Testis (tissue), 3 donors: ENCODE measurements around the gene GART. TPM values are rescaled to one million over a fixed set of nuclear protein-coding genes. Genes with fewer than 3 reads are reported as not detected.
"Not testable (repeated sequence)": the region's sequence is repeated elsewhere in the genome, so short reads cannot be mapped to it uniquely, and the experiment has no call there.

Experiments
- DNase-seq: peaks from one replicate; pipeline ENCODE4 v3.0.0-alpha.2; 2019
- H3K27ac ChIP-seq, 2 donors: fragments of 200-600 bp; sonication (generic); one replicate each; pipeline ENCODE4 v1.5.1; 2019
- H3K27me3 ChIP-seq: fragments of 200-600 bp; sonication (generic); one replicate; pipeline ENCODE4 v1.5.1; 2019
- H3K36me3 ChIP-seq: fragments of 200-600 bp; sonication (generic); one replicate; pipeline ENCODE4 v1.5.1; 2017; ENCODE audit warnings: low read depth; ENCODE audit errors: missing control alignments
- H3K4me1 ChIP-seq: fragments of 200-600 bp; sonication (generic); one replicate; pipeline ENCODE4 v1.5.1; 2019
- H3K4me3 ChIP-seq, 2 donors: fragments of 200-600 bp; sonication (generic); one replicate each; pipeline ENCODE4 v1.5.1; 2017 to 2019
- H3K9me3 ChIP-seq: fragments of 200-600 bp; sonication (generic); one replicate; pipeline ENCODE4 v1.5.1; 2017
- CTCF ChIP-seq, 3 experiments: fragments of 450-650 bp in 2 of 3; fragments of 200-600 bp in 1 of 3; sonication (generic) in 1 of 3; IDR thresholded peaks; one replicate each; pipeline ENCODE4 v1.5.1; 2016 to 2019; ENCODE audit warnings: antibody characterized with exemption in 3 of 3, mild to moderate bottlenecking in 2 of 3, moderate library complexity in 1 of 3
- POLR2A ChIP-seq: fragments of 450-650 bp; IDR thresholded peaks from one replicate; pipeline ENCODE4 v1.6.1; 2017; ENCODE audit warnings: antibody characterized with exemption, mild to moderate bottlenecking, moderate library complexity
- WGBS, 2 donors: methylation state at CpG; one replicate each; pipeline ENCODE4 v1.1.5; 2018; 5-methylcytosine and 5-hydroxymethylcytosine counted together
- intact Hi-C: fragments of 100-400 bp; cut with DNase I; formaldehyde crosslinking; loops from one replicate; pipeline ENCODE4 v1.15.1; 2023; ENCODE audit warnings: low total_unique reads
- polyA plus RNA-seq: library from polyadenylated mRNA; stranded (reverse); fragments of 350-450 nt; fragmentation: Illumina TruSeq; extraction: RNeasy Lipid Tissue Mini Kit (QIAGEN cat#74804); gene quantifications from one replicate; pipeline ENCODE4 v1.2.3, GENCODE V29; 2014; ENCODE audit warnings: low read depth, low replicate concordance; ENCODE audit not compliant: insufficient read depth
- total RNA-seq, 2 donors: library from RNA; depleted of rRNA; stranded (reverse); fragments of >200 nt; gene quantifications; one replicate each; pipeline ENCODE4 v1.2.3, GENCODE V29; 2016

The GART gene
- total and polyA plus RNA-seq, 3 donors from 2014 or later, result 85.8 to 143 (median 143) TPM

GRCh38 chr21:33478935-33479678 lies 62.8 kb downstream of the GART start:
- peak overlapping the region; percentile 94 to 96 for H3K4me3 ChIP-seq
- TF ChIP-seq CTCF (IDR thresholded peaks at IDR 0.05), result no peak
- TF ChIP-seq POLR2A, result no peak
- H3K9me3 ChIP-seq, result no peaks in the 10 kb centered on the region
- H3K36me3 ChIP-seq, result no peaks in the 10 kb centered on the region
- intact Hi-C loops, result no loop called here
- peak overlapping the region; percentile 91 to 94 for H3K27ac ChIP-seq
- peak; percentile 31 for DNase-seq
- no peaks in the 10 kb centered on the region for H3K4me1 ChIP-seq
- no peaks in the 10 kb centered on the region for H3K27me3 ChIP-seq
- 0 to 1% methylated on average over 31 to 68 of the region's 68 CpGs for WGBS, 2 donors

- 43 to 53% methylated on average over 9 of the region's 9 CpGs for WGBS, 2 donors
- H3K27ac ChIP-seq, result peak overlapping the region in 1 of 2 donors; percentile 91
- intact Hi-C loops, result no loop called here
- TF ChIP-seq POLR2A (no peak), CTCF (IDR thresholded peaks at IDR 0.05) (no peak)
- no peaks in the 10 kb centered on the region for H3K27me3 ChIP-seq
- no peaks in the 10 kb centered on the region for H3K36me3 ChIP-seq
- no peak for DNase-seq
- H3K4me1 ChIP-seq, result no peaks in the 10 kb centered on the region
- H3K9me3 ChIP-seq, result no peaks in the 10 kb centered on the region
- H3K4me3 ChIP-seq, result peak overlapping the region; percentile 94 to 96
Observed at GRCh38 chr21:33478182-33478581, 63.7 kb downstream of the GART start.

- WGBS, 2 donors, result 72 to 75% methylated on average over 7 of the region's 7 CpGs
Observed at GRCh38 chr21:33477066-33477465, 64.9 kb downstream of the GART start.

GRCh38 chr21:33473344-33473743 lies 68.6 kb downstream of the GART start:
- intact Hi-C loops, result no loop called here
- H3K27ac ChIP-seq, result no peak overlapping the region
- no peak for DNase-seq
- no peak for TF ChIP-seq CTCF (IDR thresholded peaks at IDR 0.05)
- no peak for TF ChIP-seq POLR2A
- no peaks in the 10 kb centered on the region for H3K27me3 ChIP-seq
- no peak overlapping the region for H3K4me3 ChIP-seq
- peaks cover 4% of the 10 kb centered on the region for H3K4me1 ChIP-seq
- 94 to 98% methylated on average over 3 of the region's 3 CpGs for WGBS, 2 donors
- H3K36me3 ChIP-seq, result no peaks in the 10 kb centered on the region
- H3K9me3 ChIP-seq, result no peaks in the 10 kb centered on the region

More at GRCh38 chr21:33477066-33477465, 64.9 kb downstream of the GART start:
- Histone ChIP-seq H3K36me3 (no peaks in the 10 kb centered on the region), H3K4me3 (no peak overlapping the region), H3K4me1 (no peaks in the 10 kb centered on the region), H3K27ac (no peak overlapping the region), H3K27me3 (no peaks in the 10 kb centered on the region), H3K9me3 (no peaks in the 10 kb centered on the region)
- no peak for DNase-seq
- intact Hi-C loops, result no loop called here
- TF ChIP-seq CTCF (IDR thresholded peaks at IDR 0.05) (no peak), POLR2A (no peak)

- H3K27me3 ChIP-seq, result no peaks in the 10 kb centered on the region
- intact Hi-C loops, result no loop called here
- DNase-seq, result no peak
- peaks cover 4% of the 10 kb centered on the region for H3K4me1 ChIP-seq
- no peak overlapping the region for H3K27ac ChIP-seq
- H3K9me3 ChIP-seq, result no peaks in the 10 kb centered on the region
- no peak for TF ChIP-seq CTCF (IDR thresholded peaks at IDR 0.05)
- no peak for TF ChIP-seq POLR2A
- H3K4me3 ChIP-seq, result no peak overlapping the region
- H3K36me3 ChIP-seq, result no peaks in the 10 kb centered on the region
- 85 to 98% methylated on average over 2 of the region's 2 CpGs for WGBS, 2 donors
Observed at GRCh38 chr21:33470701-33471100, 71.2 kb downstream of the GART start.

GRCh38 chr21:33469183-33469582 lies 72.7 kb downstream of the GART start:
- H3K27me3 ChIP-seq, H3K27ac ChIP-seq, H3K4me1 ChIP-seq, H3K4me3 ChIP-seq, intact Hi-C loops, DNase-seq, H3K9me3 ChIP-seq, H3K36me3 ChIP-seq: not testable (repeated sequence)
- 89 to 93% methylated on average over 4 of the region's 4 CpGs for WGBS, 2 donors
